ENCODE data around the gene ENOX1.

The ENOX1 gene

GRCh38 chr13:43365039-43365344 is 421.8 kb downstream of the ENOX1 start:
- no peak overlapping the region for H3K4me3 ChIP-seq (ENCODE audit: low read depth, low read length)
- TF ChIP-seq, protein P1, sequence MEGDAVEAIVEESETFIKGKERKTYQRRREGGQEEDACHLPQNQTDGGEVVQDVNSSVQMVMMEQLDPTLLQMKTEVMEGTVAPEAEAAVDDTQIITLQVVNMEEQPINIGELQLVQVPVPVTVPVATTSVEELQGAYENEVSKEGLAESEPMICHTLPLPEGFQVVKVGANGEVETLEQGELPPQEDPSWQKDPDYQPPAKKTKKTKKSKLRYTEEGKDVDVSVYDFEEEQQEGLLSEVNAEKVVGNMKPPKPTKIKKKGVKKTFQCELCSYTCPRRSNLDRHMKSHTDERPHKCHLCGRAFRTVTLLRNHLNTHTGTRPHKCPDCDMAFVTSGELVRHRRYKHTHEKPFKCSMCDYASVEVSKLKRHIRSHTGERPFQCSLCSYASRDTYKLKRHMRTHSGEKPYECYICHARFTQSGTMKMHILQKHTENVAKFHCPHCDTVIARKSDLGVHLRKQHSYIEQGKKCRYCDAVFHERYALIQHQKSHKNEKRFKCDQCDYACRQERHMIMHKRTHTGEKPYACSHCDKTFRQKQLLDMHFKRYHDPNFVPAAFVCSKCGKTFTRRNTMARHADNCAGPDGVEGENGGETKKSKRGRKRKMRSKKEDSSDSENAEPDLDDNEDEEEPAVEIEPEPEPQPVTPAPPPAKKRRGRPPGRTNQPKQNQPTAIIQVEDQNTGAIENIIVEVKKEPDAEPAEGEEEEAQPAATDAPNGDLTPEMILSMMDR (IDR thresholded peaks at IDR 0.05; ENCODE audit: low read depth, low read length), result no peak

DNA sequence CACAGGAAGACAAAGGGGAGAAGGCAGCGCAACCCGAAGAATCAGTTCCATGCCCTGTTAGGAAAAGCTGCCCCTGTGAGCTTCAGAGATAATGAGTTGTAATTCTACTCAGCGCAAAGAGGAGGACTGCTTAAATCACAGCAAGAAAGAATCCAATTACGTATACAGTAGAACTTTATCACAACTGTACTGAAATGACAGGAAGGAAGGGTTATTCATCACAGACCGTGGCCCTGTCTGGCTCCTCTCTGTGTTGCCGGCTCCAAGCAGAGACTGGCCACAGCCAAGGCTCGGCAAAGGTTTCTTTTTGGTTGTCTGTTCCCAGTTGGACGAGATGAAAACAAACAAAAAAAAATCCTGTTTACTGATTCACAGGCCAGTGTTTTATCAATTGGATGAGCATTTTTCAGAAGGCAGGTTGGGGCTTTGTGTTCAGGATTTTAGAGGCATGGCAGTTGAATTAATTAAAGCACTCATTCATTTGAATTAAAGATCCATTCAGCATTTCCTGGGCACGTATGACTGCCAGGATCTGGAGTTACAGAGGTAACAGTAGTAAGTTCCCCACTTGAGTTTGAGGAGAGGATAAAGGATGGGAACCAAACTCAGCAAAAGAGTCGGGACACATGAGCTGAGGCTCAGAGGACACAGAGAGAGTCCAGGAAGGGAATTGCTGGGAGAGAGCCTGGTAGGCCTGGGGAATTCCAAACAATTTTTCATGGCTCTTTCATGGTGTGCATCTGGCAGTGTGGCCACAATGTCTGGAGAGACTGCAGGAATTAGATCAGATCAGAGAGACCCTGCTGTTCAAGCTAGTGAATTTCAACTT is 422.3 kb downstream of the ENOX1 start:
- TF ChIP-seq, protein P1 (IDR thresholded peaks at IDR 0.05; ENCODE audit: low read depth, low read length), result no peak
- H3K4me3 ChIP-seq (ENCODE audit: low read depth, low read length), result no peak overlapping the region

DNA sequence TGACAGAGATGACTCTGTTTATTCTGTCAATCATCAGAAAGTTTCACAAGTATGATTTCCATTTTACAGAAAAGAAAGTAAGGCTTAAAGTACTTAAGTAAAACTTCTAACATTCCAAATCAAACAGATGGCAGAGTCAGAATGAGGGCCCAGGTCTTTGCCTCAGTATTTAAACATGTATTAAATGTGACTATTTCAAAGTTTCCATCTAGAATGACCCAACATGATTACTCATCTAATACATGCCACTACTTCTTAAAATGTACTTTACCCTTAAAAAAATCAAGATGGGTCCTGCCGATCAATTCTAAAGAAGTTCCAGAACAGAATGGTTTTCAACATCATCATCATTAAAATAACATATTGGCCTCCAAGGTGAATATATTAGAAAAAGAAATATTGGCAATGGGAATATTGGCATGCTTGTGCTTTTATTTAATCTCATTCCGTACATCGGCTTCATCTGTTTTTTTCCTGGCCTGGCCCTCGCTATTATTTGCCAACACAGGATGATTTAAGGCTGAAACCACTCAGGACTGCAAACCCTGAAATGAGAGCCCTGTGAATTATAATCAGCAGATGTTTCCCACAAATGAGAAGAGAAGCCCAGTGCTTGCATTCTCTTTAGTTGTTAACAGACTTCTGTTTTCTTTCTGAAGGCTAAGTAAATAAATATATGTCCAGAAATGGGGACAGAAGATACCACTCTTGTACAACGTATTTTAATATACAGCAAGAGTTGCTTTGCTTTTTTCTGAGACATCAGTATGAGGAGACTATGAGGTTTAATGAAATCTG is 423.4 kb downstream of the ENOX1 start:
- TF ChIP-seq, protein P1 (IDR thresholded peaks at IDR 0.05; ENCODE audit: low read depth, low read length), result no peak
- no peak overlapping the region for H3K4me3 ChIP-seq (ENCODE audit: low read depth, low read length)

- no peak overlapping the region for H3K4me3 ChIP-seq (ENCODE audit: low read depth, low read length)
- TF ChIP-seq, protein P1 (IDR thresholded peaks at IDR 0.05; ENCODE audit: low read depth, low read length), result no peak
Observed at GRCh38 chr13:43362556-43362955, 424.2 kb downstream of the ENOX1 start.

DNA sequence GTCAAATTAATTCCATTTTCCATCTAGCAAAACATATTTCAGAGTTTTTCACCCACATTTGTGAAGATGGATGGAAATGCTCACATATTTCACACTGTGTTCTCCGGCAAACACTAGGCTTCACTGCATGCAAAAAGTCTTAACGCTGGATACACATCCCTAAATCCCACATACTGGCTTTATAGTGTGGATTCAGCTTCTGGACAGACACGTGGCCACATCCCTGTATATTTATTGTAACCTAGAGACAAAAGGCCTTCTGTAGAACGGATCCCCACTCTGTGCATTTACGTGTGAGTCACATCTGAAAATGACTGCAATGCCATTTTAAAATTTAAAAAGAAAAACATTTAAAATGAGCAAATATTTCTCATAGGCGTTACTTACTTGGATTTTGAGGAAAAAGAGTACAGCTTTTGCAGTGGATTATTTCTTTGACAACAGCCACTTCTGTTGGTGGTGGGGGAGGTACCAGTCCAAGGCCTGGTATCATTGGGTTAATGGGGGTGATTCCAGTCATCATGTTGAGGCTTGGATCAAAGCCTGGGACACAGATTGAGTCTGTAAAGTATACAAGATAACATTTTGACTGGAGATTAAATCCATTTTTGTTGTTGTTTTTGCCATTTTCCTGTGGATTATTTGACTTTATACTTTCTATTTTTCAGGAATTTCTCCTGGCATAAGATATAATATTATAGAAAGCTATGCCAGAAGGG is 425.7 kb downstream of the ENOX1 start:
- TF ChIP-seq, protein P1 (IDR thresholded peaks at IDR 0.05; ENCODE audit: low read depth, low read length), result no peak
- no peak overlapping the region for H3K4me3 ChIP-seq (ENCODE audit: low read depth, low read length)

DNA sequence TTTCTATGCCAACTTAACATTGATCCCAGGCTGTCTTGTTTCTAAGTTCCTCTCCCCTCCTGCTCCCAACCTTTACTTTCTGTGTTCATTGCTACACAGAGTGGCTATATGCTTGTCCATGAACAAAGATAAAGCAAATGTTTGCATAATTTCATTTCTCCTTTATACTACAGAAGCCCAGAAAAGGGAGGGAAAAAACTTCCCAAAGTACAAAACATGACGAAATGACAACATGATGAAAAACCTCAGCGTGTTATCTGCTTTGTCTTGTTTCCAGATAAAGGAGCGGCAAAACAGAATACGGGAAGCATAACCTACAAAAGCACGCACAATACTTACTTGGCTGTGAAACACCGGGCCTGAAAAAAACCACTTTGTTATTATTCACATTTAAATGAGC is 426.6 kb downstream of the ENOX1 start:
- TF ChIP-seq, protein P1 (IDR thresholded peaks at IDR 0.05; ENCODE audit: low read depth, low read length), result no peak
- H3K4me3 ChIP-seq (ENCODE audit: low read depth, low read length), result no peak overlapping the region
